HepG2 (cell line): ENCODE measurements around the gene MDFIC. TPM values are rescaled to one million over a fixed set of nuclear protein-coding genes. Genes with fewer than 3 reads are reported as not detected.

Experiments used
- RARA ChIP-seq: IDR thresholded peaks from 2 replicates; pipeline ENCODE4 v1.6.1; 2016; ENCODE audit warnings: missing genetic modification reagents, missing compliant biosample characterization
- ZBTB21 ChIP-seq: sonication (generic); formaldehyde crosslinking; IDR thresholded peaks from 2 replicates; pipeline ENCODE4 v1.4.0; 2020; ENCODE audit warnings: missing genetic modification reagents
- ZNF749 ChIP-seq: sonication (generic); formaldehyde crosslinking; IDR thresholded peaks from 2 replicates; pipeline ENCODE4 v1.8.0; 2022; ENCODE audit warnings: mild to moderate bottlenecking, missing genetic modification reagents, moderate library complexity, borderline replicate concordance
- polyA plus RNA-seq, 8 experiments: library from polyadenylated mRNA; depleted of rRNA in 3 of 8; stranded (reverse) in 7 of 8; unstranded in 1 of 8; fragments of >200 nt; fragmentation: Illumina TruSeq in 4 of 8; extraction: Trizol in 4 of 8; gene quantifications; 2 replicates each; pipeline versions ENCODE4 v1.2.1 to v1.2.3, GENCODE V29; 2011 to 2016; ENCODE audit warnings: low read depth in 4 of 8, missing spikeins in 1 of 8, mixed read lengths in 1 of 8; ENCODE audit not compliant: insufficient read depth in 1 of 8
- total RNA-seq, 5 experiments: library from RNA; depleted of rRNA; stranded (reverse); fragments of >200 nt; fragmentation: Illumina TruSeq; extraction: Trizol; gene quantifications; 2 replicates each; pipeline ENCODE4 v1.2.3, GENCODE V29; 2016; ENCODE audit warnings: low read depth in 1 of 5
- TF ChIP-seq, protein P1 (sequence below): sonication (generic); formaldehyde crosslinking; IDR thresholded peaks from 2 replicates; pipeline ENCODE4 v1.4.0; 2020; ENCODE audit warnings: mild to moderate bottlenecking, missing genetic modification reagents
- TF ChIP-seq, protein P2 (sequence below): sonication (generic); formaldehyde crosslinking; IDR thresholded peaks from 2 replicates; pipeline ENCODE4 v1.4.0; 2020; ENCODE audit warnings: missing genetic modification reagents

The MDFIC gene
- total and polyA plus RNA-seq, 2 of the 13 experiments (the other 11 are each of a cell fraction or from before 2014, with no cell fraction given): 0.13 TPM; not detected in 1

DNA sequence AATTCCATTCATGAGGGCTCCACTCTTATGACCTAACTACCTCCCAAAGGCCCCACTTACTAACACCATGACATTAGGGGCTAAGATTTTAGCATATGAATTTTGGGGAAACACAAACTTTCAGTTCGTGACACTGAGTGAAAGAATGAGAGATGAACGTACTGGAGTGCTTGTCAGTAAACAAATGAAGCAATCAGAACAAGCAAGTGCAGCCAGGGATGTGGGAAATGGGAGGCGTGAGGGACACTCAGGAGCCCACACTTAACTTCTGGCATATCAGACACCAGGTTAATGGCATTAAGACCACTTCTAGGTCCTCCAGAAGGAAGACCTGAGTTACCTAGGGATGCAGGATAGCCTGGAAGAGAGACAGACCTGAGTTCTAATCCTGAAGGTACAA is 2.3 kb upstream of the MDFIC start (continued):
- TF ChIP-seq, protein P1, sequence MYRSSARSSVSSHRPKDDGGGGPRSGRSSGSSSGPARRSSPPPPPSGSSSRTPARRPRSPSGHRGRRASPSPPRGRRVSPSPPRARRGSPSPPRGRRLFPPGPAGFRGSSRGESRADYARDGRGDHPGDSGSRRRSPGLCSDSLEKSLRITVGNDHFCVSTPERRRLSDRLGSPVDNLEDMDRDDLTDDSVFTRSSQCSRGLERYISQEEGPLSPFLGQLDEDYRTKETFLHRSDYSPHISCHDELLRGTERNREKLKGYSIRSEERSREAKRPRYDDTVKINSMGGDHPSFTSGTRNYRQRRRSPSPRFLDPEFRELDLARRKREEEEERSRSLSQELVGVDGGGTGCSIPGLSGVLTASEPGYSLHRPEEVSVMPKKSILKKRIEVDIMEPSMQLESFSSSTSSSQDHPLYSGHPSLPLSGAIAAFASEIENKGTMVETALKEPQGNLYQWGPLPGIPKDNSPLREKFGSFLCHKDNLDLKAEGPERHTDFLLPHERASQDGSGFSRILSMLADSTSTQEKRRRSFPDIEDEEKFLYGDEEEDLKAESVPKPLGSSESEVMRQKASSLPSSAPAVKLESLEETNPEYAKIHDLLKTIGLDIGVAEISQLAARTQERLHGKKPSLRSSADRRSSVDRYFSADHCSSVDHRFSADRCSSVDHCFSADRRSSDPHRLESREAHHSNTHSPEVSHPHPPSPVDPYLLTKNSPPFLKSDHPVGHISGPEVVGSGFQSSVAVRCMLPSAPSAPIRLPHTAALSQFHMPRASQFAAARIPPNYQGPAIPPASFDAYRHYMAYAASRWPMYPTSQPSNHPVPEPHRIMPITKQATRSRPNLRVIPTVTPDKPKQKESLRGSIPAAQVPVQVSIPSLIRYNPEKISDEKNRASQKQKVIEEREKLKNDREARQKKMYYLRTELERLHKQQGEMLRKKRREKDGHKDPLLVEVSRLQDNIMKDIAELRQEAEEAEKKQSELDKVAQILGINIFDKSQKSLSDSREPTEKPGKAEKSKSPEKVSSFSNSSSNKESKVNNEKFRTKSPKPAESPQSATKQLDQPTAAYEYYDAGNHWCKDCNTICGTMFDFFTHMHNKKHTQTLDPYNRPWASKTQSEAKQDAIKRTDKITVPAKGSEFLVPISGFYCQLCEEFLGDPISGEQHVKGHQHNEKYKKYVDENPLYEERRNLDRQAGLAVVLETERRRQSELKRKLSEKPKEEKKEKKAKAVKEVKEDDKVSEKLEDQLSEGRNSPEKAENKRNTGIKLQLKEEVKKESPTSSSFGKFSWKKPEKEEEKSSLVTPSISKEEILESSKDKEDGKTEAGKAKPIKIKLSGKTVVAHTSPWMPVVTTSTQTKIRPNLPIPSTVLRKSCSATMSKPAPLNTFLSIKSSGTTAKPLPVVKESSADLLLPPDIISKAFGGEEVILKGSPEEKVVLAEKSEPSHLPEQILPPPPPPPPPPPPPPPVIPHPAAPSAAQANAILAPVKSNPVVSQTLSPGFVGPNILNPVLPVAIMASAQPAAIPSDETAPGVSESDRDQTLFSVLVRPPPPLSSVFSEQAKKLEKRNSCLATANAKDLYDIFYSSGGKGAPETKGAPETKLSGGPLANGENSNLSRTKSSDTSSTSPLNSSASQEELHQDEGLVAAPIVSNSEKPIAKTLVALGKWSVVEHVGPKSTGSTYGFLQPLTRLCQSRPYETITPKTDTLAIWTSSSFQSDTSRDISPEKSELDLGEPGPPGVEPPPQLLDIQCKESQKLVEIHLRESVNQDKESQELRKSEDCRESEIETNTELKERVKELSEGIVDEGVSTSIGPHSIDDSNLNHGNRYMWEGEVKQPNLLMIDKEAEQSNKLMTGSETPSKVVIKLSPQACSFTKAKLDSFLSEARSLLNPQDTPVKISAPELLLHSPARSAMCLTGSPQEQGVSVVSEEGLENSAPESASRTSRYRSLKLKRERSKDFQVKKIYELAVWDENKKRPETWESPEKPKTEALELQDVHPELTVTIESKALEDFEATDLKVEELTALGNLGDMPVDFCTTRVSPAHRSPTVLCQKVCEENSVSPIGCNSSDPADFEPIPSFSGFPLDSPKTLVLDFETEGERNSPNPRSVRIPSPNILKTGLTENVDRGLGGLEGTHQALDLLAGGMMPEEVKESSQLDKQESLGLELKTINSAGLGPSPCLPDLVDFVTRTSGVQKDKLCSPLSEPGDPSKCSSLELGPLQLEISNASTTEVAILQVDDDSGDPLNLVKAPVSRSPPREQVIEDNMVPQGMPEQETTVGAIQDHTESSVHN: no peak
- no peak for TF ChIP-seq ZNF749
- TF ChIP-seq, protein P2, sequence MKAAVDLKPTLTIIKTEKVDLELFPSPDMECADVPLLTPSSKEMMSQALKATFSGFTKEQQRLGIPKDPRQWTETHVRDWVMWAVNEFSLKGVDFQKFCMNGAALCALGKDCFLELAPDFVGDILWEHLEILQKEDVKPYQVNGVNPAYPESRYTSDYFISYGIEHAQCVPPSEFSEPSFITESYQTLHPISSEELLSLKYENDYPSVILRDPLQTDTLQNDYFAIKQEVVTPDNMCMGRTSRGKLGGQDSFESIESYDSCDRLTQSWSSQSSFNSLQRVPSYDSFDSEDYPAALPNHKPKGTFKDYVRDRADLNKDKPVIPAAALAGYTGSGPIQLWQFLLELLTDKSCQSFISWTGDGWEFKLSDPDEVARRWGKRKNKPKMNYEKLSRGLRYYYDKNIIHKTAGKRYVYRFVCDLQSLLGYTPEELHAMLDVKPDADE (CRISPR knock-in tag): no peak
- TF ChIP-seq RARA (CRISPR knock-in tag): no peak
- no peak for TF ChIP-seq ZBTB21 (CRISPR knock-in tag)
